Left hindlimb (tissue), 1 donor: ENCODE measurements around the gene SEC16A.
"Not testable (repeated sequence)": the region's sequence is repeated elsewhere in the genome, so short reads cannot be mapped to it uniquely, and the experiment has no call there.

Experiments
- DNase-seq: peaks from one replicate; pipeline ENCODE4 v3.0.0-alpha.2; 2018

SEC16A gene

DNA sequence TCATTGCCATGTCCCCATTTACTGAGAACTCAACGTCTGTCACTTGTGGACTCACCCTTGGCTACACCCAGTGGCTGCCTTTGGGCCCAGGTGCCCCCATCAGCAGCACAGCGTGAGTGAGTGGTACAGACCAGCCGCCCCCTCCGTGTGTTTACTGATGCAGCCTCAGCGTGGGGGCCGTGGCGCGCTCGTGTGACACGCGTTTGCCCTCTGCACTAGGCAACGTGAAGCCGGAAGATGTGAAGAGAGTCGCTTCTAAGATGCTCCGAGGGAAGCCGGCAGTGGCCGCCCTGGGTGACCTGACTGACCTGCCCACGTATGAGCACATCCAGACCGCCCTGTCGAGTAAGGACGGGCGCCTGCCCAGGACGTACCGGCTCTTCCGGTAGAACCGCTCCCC, 60.0 kb downstream of the SEC16A start:
- DNase-seq = no peak

DNA sequence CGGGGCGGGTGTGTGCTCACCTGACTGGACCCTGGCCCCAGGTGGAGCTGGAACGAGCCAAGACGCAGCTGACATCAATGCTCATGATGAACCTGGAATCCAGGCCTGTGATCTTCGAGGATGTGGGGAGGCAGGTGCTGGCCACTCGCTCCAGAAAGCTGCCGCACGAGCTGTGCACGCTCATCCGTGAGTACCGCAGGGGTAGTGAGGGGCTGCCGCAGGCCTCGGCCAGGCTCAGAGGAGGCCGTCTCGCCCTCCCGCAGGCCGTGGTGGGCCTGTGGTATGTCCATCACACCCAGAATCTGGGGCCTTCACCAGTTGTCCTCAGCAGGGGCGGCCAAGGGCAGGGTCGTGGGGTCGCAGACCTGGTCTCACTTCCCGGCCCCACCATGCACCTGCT, 61.0 kb downstream of the SEC16A start:
- no peak for DNase-seq

DNA sequence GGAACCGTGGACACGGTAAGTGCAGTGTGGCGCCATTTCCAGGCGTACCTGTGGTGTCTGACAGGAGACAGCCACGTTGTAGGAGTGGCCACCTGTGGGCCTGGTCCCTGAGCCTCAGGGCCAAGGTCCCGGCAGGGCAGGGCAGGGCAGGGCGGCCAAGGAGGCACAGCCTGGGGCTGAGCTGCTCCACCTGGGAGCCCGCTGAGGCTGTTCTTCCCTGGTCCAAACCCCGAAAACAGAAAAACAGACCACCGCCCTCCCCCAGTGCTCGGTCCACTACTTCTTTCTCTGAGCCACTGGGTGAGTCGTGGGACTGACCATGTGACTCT, 63.8 kb downstream of the SEC16A start:
- DNase-seq = no peak

DNA sequence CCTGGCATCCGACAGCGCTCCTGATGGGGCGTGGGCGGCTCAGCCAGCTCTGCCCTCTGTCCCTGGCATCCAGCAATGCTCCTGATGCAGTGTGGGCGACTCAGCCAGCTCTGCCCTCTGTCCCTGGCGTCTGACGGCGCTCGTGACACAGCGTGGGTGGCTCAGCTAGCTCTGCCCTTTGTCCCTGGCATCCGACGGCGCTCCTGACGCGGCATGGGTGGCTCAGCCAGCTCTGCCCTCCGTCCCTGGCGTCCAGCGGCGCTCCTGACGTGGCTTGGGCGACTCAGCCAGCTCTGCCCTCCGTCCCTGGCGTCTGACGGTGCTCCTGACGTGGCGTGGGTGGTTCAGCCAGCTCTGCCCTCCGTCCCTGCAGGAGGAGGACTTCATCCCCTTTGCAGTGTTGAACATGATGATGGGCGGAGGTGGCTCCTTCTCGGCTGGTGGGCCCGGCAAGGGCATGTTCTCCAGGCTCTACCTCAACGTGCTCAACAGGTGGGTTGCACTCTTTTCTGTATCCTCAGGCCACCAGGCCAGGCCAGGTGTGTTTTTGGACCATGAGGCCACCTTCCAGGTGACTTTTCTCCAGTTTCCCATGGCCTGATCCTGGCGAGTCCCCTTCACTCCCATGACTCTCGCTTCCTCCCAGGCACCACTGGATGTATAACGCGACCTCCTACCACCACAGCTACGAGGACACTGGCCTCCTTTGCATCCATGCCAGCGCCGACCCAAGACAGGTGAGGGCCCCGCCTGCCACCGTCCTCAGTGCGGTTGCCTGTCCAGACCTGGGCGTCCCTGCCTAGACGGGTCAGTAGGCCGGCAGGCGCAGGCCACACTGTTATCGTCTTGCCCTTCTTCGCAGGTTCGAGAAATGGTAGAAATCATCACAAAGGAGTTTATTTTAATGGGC, 64.4 kb downstream of the SEC16A start:
- DNase-seq = no peak

DNA sequence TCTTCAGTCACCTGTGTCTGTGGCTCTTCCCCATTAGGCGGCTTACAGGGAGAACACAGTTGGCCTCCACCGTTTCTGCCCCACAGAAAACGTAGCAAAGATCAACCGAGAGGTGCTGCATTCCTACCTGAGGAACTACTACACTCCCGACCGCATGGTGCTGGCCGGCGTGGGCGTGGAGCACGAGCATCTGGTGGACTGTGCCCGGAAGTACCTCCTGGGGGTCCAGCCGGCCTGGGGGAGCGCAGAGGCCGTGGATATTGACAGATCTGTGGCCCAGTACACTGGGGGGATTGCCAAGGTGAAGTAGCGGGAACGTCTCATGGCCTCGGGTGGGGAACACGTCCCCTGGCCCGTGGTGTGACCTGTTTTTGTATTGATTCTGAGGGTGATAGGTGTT, 65.9 kb downstream of the SEC16A start:
- no peak for DNase-seq

DNA sequence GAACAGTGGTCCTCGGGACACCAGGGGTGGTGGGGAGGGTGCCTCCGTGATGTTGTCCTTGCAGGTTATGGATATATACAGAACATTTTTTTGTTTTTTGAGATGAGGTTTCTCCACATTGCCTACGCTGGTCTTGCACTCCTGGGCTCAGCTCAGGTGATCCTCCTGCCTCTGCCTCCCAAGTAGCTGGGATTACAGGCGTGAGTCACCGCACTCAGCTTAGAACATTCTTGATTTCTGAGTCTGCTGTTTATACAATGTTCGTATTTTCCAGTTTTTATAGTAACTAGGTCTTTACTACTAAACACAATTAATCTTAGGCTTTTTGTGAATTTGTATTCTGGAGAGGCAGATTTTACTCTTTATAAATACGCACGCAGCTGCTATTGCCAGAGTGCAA, 66.4 kb downstream of the SEC16A start:
- DNase-seq = no peak

DNA sequence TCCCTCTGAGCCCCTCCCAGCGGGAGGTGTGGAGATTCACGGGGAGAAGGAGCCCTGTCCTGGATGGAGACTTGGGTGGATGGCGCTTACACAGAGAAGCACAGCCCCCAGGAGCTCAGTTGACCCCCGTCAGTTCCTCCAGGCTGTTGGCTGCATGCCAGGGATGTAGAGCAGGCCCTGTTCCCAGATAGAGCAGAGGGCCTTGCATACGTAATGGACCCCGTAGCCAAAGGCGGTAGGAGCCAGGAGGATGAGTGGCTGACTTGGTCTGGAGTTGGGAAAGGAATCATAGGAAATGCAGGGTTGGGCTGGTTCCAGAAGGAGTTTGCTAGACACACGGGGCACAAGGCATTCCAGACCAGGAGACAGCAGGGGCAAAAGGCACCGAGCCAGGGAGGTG, 69.9 kb downstream of the SEC16A start:
- no peak for DNase-seq

DNA sequence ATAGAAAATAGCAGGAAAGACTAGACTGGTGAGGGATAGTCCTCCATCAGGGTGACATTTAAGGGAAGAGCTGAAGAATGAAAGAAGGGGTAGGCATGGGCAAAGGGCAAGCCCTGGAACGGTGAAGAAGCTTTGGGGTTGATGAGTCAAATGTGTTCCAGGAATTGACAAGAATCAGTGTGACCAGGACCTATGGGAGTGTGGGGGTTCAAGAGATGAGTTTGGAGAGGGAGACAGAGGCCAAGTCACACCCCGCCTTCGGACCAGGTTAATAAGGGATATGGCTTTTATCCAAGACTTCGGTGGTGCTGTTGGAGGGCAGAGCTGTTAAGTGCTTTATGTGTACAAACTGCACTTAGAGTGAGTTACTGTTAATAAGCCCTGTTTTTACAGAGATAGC, 71.5 kb downstream of the SEC16A start:
- DNase-seq = no peak

DNA sequence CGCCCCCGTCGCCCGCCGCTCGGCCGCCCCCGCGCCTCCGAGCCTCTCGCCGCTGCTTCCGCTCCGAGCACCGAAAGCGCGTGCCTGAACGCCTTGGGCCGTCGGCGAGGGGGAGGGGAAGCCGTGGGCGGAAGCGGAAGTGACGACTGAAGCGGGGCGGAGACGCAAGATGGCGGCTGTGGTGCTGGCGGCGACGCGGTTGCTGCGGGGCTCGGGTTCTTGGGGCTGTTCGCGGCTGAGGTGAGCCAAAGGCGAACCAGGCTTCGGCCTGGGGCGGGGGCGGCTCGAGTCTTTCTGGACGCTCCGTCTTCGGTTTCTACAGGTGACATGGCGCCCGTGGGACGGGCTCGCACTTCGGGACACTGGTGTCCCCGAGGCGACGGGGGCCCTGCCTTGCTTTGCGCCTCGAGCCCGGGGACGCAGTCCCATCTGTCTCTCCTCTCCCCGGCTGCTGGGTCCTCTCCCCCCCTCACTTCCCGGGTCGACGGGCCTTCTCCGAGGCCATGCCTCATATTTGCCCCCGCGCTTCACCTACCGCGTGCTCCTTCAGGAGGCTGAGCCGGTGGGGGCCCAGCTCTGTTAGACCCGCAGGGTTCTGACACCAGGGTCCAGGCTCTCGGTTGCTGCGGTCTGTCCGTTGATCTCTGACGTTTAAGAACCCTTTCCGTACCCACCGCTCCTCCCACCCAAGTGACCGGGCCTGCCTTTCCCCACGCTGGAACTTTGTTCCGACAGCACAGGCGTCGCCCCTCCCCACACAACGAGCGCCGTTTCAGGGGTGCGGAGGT, 72.1 kb downstream of the SEC16A start, which contains the start of the genes ENTR1 and PMPCA:
Gene ENTR1, minus strand, starts transcription at position 115 of the 788 bp plus-strand sequence. CDS start 217 bp downstream, outside the sequence.
Gene PMPCA, plus strand, starts transcription at position 159 of the 788 bp plus-strand sequence. Its CDS starts 11 bp downstream, at position 170.
- peak; percentile 93 for DNase-seq

DNA sequence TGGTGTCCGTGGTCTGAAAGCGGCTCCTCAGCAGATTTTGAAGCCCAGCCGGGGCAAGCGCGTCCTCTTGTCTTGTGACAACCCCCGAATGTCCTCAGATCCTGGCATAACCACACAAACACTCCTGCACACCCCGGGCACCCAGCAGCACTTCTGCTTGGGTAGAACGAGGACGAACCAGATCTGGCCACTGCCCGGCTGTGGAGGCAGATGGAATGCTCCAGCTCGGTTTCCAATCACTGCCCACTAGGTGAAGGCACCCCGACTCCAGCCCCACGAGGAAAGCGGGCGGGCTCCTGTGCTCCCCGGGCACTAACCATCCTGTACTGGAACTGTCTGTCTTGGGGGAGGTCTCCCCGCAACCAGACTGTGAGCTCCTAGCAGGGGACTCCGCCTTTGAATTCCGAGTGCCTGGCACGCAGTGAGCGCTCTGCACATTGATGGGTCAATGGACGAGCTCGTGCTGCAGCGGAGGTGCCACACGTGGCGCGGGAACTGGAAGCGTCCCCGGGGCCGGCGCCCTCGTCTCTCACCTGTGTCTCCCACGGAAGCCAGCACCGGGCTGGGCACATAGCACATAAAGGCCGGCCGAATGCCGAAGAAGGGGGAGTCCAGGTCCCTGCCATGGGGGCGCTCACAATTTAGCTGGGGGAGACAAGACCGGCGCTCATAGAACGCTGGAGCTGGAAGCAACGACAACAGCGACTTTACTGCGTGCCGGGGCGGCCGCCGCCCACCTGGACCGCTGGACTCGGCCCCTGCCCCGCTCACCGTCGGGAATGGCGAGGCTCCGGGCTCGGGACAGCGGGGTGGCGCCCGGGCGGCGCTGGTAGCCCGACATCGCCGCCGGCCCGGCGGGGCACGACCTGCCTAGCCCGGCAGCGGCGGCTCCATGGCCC, 73.0 kb downstream of the SEC16A start:
- DNase-seq = no peak

DNA sequence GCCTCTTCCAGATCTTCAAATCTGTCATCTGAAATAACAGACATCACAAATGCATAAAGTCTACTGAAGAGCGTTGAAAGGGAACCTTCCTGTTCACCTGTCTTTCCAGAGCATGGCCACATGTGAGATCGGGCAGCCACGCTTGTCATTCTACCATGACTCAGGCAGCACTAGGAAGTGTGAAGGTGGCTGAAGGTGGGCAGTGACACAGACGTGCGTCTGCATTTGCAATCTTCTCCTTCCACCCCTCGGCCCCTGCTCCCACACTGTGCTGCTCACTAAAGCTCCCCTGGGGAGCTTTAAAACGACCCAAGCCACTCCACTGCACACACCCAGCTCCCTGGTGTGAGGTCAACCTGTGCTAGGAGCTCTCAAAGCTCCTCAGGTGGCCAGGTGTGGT, 74.9 kb downstream of the SEC16A start:
- DNase-seq = no peak

DNA sequence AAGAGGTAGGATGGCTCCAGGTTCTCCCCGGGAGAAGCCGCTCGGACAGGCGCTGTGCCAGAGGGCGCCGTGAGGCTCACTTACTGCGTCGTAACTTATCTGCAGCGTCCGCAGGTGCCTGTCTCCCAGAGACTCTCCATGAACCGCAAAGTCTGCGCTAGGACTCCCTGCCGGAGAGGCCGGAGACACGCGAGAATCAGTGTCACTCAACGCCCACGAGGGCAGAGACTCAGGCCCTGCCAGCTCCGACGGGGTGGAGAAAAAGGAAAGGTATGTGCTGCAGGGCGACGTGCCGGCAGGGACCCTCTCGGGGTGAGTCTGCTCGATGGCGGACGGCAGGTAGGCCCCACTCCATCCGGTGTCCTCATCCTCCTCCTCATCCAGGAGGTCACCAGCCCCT, 75.8 kb downstream of the SEC16A start:
- DNase-seq = not testable (repeated sequence)

DNA sequence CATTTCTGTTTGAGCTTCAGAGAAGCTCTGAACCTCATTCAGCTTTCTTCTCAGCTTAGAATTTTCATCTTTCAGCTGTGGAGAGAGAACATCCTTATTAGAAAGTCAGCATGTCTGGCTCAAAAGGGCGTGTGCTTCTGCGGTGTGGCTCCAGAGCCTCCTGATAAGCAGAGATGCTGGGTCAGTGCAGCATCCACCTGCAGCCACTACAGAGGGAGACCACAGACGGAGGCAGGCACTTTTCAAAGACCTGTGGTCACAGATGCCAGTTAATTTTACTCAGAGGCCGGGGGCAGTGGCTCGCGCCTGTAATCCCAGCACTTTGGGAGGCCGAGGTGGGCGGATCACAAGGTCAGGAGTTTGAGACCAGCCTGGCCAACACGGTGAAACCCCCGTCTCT, 76.9 kb downstream of the SEC16A start:
- DNase-seq = not testable (repeated sequence)

DNA sequence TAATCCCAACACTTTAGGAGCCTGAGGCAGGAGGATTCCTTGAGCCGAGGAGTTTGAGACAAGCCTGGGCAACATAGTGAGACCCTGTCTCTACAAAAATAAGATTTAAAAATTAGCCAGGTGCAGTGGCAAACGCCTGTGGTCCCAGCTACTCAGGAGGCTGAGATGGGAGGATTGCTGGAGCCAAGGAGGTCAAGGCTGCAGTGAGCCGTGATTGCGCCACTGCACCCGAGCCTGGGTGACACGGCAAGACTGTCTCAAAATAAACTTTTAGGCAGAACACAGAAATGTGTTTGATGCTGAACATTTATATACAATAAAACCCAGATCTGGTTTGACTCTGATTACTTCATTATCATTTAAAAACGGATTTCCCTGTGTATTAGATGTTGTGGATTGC, 77.4 kb downstream of the SEC16A start:
- no peak for DNase-seq

DNA sequence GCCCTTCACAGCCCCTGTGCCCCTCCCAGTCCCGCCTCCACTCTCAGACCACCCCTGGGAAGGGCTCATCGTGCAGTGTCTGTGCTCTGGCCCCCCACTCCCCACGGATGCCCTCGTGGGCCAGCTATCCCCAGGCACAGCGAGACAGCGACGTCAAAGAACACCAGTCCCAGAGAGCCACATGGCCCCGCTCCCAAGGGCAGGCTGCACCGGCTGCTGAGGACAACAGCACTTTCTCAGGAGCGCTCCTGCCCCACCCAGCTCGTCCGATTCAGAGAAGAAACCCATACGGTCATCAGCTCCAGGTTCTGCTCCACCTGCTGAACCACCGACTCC, 78.1 kb downstream of the SEC16A start:
- DNase-seq = no peak

DNA sequence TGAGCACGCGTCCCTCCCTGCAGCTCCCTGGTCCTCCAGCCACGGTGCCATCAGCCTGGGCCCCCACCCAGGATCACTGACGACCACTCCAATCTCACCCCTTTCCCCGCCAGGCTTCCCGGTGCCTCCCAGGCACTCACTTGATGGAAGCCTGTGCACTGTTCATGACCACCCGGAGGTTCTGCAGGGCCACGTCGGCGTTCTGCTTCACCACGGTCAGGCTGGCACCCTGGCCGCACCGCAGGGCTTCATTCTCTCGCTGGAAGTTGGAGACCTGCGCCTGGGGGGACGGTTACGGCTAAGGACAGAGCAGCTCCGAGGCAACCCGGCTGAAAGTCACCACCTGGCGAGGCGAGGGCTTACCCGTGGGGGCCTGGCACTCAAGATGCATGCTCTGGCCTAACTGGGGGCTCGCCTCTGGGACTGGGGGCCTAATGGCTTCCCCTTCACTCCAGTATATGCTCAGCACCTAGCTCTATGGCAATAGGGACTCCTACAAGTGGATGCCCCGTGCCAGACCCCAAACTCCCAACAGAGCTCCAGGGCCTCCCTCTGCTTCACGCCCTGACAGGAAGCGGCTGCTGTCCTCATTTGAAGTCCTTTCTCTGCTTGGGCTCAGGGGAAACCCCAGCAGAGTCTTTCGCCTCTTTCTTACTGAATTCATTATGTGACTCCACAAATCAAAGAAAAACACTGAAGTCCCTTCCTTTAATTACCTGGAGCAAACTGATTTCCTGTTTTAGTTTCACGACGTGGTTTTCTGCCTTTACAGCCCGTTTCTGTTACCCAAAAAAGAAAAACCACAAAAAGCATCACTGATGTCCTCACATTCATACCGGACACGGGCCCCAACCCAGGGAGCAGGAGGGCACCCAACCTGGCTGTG, 78.7 kb downstream of the SEC16A start:
- DNase-seq = no peak

DNA sequence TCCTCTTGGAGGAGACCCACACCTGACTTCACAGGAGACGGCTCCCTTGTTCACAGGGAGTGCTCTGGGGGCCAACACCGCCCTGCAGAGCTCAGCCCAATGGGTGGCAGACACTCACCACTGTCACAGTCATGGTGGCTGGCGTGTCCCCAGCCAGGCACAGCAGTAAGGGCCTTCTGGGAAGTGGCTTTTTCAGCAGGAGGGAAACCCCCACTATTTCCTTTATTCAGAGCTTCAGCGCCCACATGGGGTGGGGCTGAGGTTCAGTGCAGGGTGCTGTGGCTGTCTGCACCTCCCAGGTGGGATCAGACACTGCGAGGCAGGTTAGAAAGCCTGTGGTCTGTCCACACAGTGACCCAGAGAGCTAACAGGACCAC, 79.3 kb downstream of the SEC16A start:
- DNase-seq = no peak

DNA sequence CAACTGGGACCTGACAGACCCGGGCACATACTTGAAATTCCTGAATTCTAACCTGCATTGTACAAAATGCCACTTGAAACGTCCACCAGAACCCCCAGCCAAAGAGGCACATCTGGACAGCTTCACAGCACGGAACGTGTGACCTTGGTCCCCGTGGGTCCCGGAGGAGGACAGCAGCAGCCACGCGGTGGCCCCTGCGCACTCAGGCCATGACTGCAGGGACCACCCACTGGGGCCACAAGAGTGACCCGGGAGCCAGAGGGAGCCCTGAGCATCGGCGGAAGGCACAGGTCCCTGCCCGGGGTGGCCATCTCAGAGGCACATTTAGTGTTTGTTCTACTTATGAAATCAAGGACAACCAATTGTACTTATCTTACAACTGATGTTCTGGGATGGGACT, 80.8 kb downstream of the SEC16A start:
- no peak for DNase-seq

DNA sequence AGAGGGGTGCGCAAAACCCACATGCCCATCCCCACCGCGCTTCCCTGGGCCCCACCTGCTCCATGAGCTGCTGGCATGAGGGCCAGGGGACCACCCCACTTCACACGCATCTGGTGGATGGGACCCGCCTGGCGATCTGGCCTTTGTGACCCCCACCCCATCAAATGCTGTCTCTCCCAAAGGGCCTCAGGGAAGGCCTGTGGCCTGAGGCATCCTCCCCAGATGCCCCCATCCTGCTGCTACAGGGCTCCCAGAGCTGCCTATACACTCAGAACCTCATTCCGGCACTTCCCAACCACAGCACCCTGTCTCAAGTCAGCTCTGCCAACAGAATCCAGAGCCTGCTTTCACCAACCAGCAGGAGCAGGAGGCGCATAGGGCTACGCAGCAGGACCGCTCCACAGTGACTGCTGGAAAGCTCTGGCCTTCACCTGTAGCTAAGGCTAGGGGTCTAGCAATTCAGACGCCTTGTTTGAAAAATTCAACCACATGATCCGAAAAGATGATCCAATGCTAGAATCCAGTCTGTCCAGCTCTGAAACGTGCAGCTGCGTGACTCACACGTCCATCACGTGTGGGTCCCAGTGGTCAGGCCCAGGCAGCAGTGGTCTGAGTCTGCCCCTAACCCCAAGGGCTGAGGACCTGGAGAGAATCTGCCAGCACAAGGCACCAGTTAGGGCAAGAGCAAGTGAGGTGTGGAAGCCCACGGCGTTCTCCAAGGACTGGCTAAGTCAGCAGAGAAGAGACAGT, 81.5 kb downstream of the SEC16A start:
- DNase-seq = no peak

DNA sequence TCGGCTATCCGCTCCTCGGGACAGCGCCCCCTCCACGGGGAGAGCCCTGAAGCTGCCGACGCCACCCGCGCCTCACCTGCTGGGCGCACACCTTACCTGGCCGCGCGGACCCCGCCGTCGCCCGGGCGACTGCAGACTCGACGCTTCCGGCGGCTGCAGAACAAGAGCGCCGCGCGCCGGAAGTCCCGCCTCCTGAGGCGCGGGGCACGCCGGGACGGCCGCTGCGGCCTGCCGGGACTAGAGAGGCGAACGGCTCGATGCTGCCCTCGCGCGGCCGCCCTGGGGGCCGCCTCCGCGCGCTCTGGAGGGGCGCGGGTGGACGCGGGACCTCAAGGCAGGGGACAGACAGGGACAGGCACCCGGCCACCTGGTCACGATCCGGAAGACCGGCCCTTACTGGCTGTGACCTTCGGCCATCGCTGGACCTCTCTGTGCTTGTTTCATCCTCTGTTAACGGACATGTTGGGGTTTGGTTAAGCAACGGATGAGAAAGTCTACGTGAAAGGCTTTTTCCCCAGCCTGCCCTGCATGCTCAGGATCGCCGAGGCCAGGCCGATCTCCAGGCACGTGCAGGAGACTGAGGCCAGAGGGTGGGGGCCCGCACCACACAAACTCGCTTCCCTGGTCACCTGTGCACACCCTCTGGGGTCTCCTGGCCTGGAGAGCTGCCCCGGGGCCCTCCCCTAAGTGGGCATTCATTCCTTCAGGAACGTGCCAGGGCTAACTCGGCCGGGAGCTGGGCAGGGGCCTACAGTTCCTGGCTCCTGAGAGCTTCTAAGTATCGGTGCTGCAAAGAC, 82.6 kb downstream of the SEC16A start, which contains the start of gene SNAPC4:
Gene SNAPC4, minus strand, starts transcription at position 133 of the 797 bp plus-strand sequence. CDS start 1,742 bp downstream, outside the sequence.
- peak; percentile 91 for DNase-seq
